Neutrophil (primary cell): Measurements from ENCODE around the gene FYTTD1.

Experiments used
- H3K27ac ChIP-seq: fragments of 200-600 bp; sonication (generic); 2 replicates; pipeline ENCODE4 v1.5.1; 2016; ENCODE audit warnings: mild to moderate bottlenecking, moderate library complexity
- H3K27me3 ChIP-seq: fragments of 200-600 bp; sonication (generic); 2 replicates; pipeline ENCODE4 v1.6.0; 2016; ENCODE audit warnings: mild to moderate bottlenecking
- H3K36me3 ChIP-seq: fragments of 200-600 bp; sonication (generic); 2 replicates; pipeline ENCODE4 v1.5.1; 2017
- H3K4me1 ChIP-seq, 2 experiments: fragments of 200-600 bp in 1 of 2; sonication (generic) in 1 of 2; 1 replicate in 1 of 2; 2 replicates in 1 of 2; pipeline versions ENCODE4 v1.5.1 to v1.6.1; 2013 to 2016; ENCODE audit warnings: low read depth in 1 of 2, low read length in 1 of 2, mild to moderate bottlenecking in 1 of 2, moderate library complexity in 1 of 2; ENCODE audit not compliant: control insufficient read depth in 1 of 2, insufficient read depth in 1 of 2
- H3K4me3 ChIP-seq, 2 experiments: fragments of 200-600 bp in 1 of 2; sonication (generic) in 1 of 2; 1 replicate in 1 of 2; 2 replicates in 1 of 2; pipeline ENCODE4 v1.5.1; 2013 to 2016; ENCODE audit warnings: low read depth in 1 of 2, low read length in 1 of 2, mild to moderate bottlenecking in 1 of 2, moderate library complexity in 1 of 2
- H3K9me3 ChIP-seq: fragments of 200-600 bp; sonication (generic); 2 replicates; pipeline ENCODE4 v1.5.1; 2016
- TF ChIP-seq, protein P1 (sequence below): fragments of 200-600 bp; sonication (generic); IDR thresholded peaks from 2 replicates; pipeline ENCODE4 v1.5.1; 2016; ENCODE audit warnings: antibody characterized with exemption

FYTTD1 gene

GRCh38 chr3:197810901-197811300, 61.2 kb downstream of the FYTTD1 start:
- Histone ChIP-seq H3K4me1 (peaks cover 5 to 6% of the 10 kb centered on the region in 2 experiments), H3K27me3 (no peaks in the 10 kb centered on the region), H3K9me3 (no peaks in the 10 kb centered on the region), H3K36me3 (peaks cover 4% of the 10 kb centered on the region), H3K4me3 (no peak overlapping the region), H3K27ac (no peak overlapping the region)
- TF ChIP-seq, protein P1, sequence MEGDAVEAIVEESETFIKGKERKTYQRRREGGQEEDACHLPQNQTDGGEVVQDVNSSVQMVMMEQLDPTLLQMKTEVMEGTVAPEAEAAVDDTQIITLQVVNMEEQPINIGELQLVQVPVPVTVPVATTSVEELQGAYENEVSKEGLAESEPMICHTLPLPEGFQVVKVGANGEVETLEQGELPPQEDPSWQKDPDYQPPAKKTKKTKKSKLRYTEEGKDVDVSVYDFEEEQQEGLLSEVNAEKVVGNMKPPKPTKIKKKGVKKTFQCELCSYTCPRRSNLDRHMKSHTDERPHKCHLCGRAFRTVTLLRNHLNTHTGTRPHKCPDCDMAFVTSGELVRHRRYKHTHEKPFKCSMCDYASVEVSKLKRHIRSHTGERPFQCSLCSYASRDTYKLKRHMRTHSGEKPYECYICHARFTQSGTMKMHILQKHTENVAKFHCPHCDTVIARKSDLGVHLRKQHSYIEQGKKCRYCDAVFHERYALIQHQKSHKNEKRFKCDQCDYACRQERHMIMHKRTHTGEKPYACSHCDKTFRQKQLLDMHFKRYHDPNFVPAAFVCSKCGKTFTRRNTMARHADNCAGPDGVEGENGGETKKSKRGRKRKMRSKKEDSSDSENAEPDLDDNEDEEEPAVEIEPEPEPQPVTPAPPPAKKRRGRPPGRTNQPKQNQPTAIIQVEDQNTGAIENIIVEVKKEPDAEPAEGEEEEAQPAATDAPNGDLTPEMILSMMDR: no peak

DNA sequence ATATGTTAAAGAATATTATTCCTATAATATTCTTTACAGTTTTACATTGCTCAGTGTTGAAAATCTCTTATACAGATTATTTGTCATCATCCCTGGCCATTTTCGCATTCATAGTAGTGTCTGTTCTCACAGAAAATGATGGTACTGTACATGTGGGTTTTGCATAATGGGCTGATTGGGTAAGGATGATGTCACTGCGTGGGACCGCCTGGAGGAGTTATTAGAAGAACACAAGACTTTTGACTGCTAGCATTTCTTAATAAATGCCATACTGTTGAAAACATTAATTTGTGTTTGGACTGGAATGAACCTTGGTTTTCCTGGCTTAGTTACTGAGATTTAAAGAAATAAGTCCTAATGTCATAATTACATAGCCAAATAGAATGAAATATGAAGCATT, 61.7 kb downstream of the FYTTD1 start:
- H3K36me3 ChIP-seq: peaks cover 4% of the 10 kb centered on the region

GRCh38 chr3:197814372-197814771, 64.7 kb downstream of the FYTTD1 start:
- Histone ChIP-seq H3K9me3 (no peaks in the 10 kb centered on the region), H3K36me3 (peaks cover 4% of the 10 kb centered on the region), H3K27ac (no peak overlapping the region), H3K4me3 (no peak overlapping the region), H3K4me1 (peaks cover 5 to 6% of the 10 kb centered on the region in 2 experiments), H3K27me3 (no peaks in the 10 kb centered on the region)
- TF ChIP-seq, protein P1: no peak

More for the DNA sequence above, 61.7 kb downstream of the FYTTD1 start:
- Histone ChIP-seq H3K4me3 (no peak overlapping the region), H3K4me1 (peaks cover 5 to 6% of the 10 kb centered on the region in 2 experiments), H3K27ac (no peak overlapping the region), H3K9me3 (no peaks in the 10 kb centered on the region), H3K27me3 (no peaks in the 10 kb centered on the region)
- TF ChIP-seq, protein P1: no peak

GRCh38 chr3:197820550-197821335, 71.1 kb downstream of the FYTTD1 start:
- Histone ChIP-seq H3K4me1 (no peaks in the 10 kb centered on the region), H3K36me3 (peaks cover 32% of the 10 kb centered on the region), H3K27ac (no peak overlapping the region), H3K27me3 (no peaks in the 10 kb centered on the region), H3K4me3 (no peak overlapping the region), H3K9me3 (no peaks in the 10 kb centered on the region)
- TF ChIP-seq, protein P1: no peak

- TF ChIP-seq, protein P1: no peak
- Histone ChIP-seq H3K4me3 (no peak overlapping the region), H3K27ac (no peak overlapping the region), H3K9me3 (no peaks in the 10 kb centered on the region), H3K27me3 (no peaks in the 10 kb centered on the region), H3K4me1 (no peaks in the 10 kb centered on the region), H3K36me3 (peaks cover 80% of the 10 kb centered on the region)
These were observed 79.8 kb downstream of the FYTTD1 start for GRCh38 chr3:197829397-197830045.
